ENCODE data around the gene IL17RD. TPM values are rescaled to one million over a fixed set of nuclear protein-coding genes. Genes with fewer than 3 reads are reported as not detected.
A peak's percentile ranks its signal among the peaks of the same experiment; 100 is the strongest.

IL17RD gene
- total and polyA plus RNA-seq, 5 donors, result 0.59 to 2.8 (median 2.1) TPM

DNA sequence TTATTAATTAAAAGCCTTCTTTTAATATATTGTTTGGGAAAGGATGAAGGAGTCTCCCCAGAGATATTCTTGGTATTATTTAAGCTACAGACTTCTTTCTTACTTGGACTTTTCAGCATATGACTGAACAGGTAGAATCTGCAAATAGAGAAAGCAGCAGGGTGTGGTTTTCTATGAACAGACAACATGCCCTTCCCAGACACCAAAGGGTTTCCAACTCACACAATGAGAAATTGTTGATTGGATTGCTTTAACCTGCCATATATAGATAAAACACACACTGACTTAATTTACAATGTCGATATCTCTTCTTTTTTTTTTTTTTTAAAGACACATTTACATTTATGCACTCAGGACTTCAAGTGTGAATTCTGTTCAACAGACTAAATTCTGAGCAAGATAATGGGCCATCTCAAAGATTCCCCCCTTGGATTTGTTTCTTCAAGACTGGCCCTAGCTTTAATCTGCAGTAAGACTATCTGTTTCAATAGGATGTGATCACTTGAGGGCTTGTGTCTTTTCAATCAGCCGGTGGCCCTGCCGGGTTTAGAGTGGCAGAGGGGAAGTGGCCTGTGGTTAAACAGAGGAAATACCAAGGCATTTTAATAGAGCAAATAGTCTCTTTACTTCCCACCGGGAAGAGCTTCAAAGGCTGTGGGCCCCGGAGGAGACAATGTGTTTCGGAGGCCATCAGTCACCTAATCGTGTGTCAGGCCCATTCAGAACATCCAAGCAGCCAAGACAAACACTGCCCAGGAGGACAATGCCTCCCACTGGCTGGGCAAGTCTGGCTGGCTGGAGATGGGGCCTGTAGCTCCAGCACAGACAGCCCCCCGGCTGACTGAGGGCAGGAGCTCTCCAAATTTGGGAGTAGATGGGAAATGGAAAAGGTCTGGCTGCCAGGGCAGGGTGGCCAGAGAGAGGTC lies 6.1 kb downstream of the IL17RD start:
- H3K27ac ChIP-seq (ENCODE audit: low read length), result no peak overlapping the region
- H3K27me3 ChIP-seq (ENCODE audit: control insufficient read depth, insufficient read depth), result no peaks in the 10 kb centered on the region
- intact Hi-C loops (cut with DNase I), result no loop called here
- H3K4me1 ChIP-seq (ENCODE audit: control insufficient read depth, insufficient read depth, low read length), result peaks cover 6% of the 10 kb centered on the region
- ATAC-seq, result peak in 1 of 2 donors; percentile 30
- no peaks in the 10 kb centered on the region for H3K9me3 ChIP-seq (ENCODE audit: control insufficient read depth, low read length)
- no peak for DNase-seq
- WGBS, result 52% methylated on average over 8 of the region's 8 CpGs
- no peak overlapping the region for H3K4me3 ChIP-seq (ENCODE audit: low read length)

DNA sequence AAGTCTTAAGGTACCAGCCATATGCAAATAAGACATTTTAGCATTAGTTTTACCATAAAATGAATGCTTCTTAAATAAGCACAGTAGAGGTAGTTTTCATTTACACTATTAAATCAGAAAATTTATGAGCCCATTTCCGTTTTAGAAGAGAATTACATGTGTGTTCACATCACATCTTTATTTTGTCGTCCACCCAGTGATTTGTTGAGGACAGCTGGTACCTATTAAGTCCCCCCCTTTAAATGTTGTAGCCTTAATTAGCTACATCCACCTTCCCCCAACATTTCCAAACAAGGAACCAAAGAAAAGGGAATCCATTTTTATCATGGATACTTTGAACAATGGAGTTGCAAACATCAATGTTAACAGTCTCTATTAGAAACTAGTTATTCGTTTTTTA lies 6.8 kb downstream of the IL17RD start:
- 82% methylated on average over 3 of the region's 3 CpGs for WGBS
- no peaks in the 10 kb centered on the region for H3K9me3 ChIP-seq (ENCODE audit: control insufficient read depth, low read length)
- DNase-seq (no peak), ATAC-seq (no peak)
- no peaks in the 10 kb centered on the region for H3K27me3 ChIP-seq (ENCODE audit: control insufficient read depth, insufficient read depth)
- H3K27ac ChIP-seq (ENCODE audit: low read length), result no peak overlapping the region
- intact Hi-C loops (cut with DNase I), result no loop called here
- H3K4me3 ChIP-seq (ENCODE audit: low read length), result no peak overlapping the region
- peaks cover 5% of the 10 kb centered on the region for H3K4me1 ChIP-seq (ENCODE audit: control insufficient read depth, insufficient read depth, low read length)

- Histone ChIP-seq H3K27me3 (ENCODE audit: control insufficient read depth, insufficient read depth) (no peaks in the 10 kb centered on the region), H3K4me1 (ENCODE audit: control insufficient read depth, insufficient read depth, low read length) (peaks cover 5% of the 10 kb centered on the region), H3K27ac (ENCODE audit: low read length) (no peak overlapping the region), H3K4me3 (ENCODE audit: low read length) (no peak overlapping the region), H3K9me3 (ENCODE audit: control insufficient read depth, low read length) (no peaks in the 10 kb centered on the region)
- 60% methylated on average over 10 of the region's 10 CpGs for WGBS
- intact Hi-C loops (cut with DNase I), result no loop called here
- DNase-seq, result no peak
- ATAC-seq, result no peak
These were observed 7.6 kb downstream of the IL17RD start for GRCh38 chr3:57157545-57157944.

DNA sequence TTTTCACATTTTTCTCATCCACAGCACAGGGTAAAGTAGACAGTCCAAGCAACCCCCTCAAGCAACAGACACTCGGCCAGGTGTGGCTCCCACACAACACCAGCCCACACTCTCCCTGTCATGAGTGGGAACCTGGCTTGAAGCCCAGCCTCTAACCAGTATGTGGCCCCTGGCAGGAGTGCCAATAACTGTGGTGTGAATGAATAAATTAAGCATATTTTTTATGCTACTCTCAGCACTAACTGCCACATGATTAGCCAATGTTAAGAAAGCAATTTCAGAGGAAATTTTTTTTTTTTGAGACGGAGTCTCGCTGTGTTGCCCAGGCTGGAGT lies 9.9 kb downstream of the IL17RD start:
- DNase-seq, result no peak
- intact Hi-C loops (cut with DNase I), result no loop called here

GRCh38 chr3:57154470-57155309 lies 10.5 kb downstream of the IL17RD start:
- Histone ChIP-seq H3K27ac (ENCODE audit: low read length) (no peak overlapping the region), H3K27me3 (ENCODE audit: control insufficient read depth, insufficient read depth) (no peaks in the 10 kb centered on the region), H3K9me3 (ENCODE audit: control insufficient read depth, low read length) (no peaks in the 10 kb centered on the region), H3K4me1 (ENCODE audit: control insufficient read depth, insufficient read depth, low read length) (peaks cover 5% of the 10 kb centered on the region), H3K4me3 (ENCODE audit: low read length) (no peak overlapping the region)
- WGBS, result 62% methylated on average over 15 of the region's 15 CpGs
- ATAC-seq (no peak), DNase-seq (no peak)
- intact Hi-C loops (cut with DNase I), result no loop called here

More for the DNA sequence above, 9.9 kb downstream of the IL17RD start:
- no peaks in the 10 kb centered on the region for H3K9me3 ChIP-seq (ENCODE audit: control insufficient read depth, low read length)
- H3K27ac ChIP-seq (ENCODE audit: low read length), result no peak overlapping the region
- peaks cover 5% of the 10 kb centered on the region for H3K4me1 ChIP-seq (ENCODE audit: control insufficient read depth, insufficient read depth, low read length)
- H3K4me3 ChIP-seq (ENCODE audit: low read length), result no peak overlapping the region
- no peak for ATAC-seq
- WGBS, result 91% methylated on average over 3 of the region's 3 CpGs
- H3K27me3 ChIP-seq (ENCODE audit: control insufficient read depth, insufficient read depth), result no peaks in the 10 kb centered on the region

- DNase-seq, result peak; percentile 46 to 75 (median 63)
- no peak overlapping the region for H3K27ac ChIP-seq (ENCODE audit: low read length)
These were observed 12.7 kb downstream of the IL17RD start for GRCh38 chr3:57152151-57153143.

DNA sequence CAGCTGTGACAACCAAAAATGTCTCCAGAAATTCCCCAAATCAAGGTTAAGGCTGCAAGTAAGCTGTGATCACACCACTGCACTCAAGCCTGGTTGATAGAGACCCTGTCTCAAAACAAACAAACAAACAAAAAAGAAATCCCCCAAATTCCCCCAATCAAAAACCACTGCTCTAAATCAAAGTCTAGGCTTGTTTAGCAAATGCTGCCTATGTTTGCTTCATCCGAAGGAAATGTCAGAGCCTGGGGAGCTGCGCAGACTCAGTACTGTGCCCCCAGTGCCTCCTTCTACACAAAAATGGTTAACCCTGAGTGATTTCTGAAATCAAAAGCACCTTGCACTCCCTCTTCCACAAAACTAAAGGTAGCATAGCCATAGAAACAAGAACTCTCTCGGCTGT lies 13.4 kb downstream of the IL17RD start:
- Histone ChIP-seq H3K27ac (ENCODE audit: low read length) (no peak overlapping the region), H3K4me1 (ENCODE audit: control insufficient read depth, insufficient read depth, low read length) (no peaks in the 10 kb centered on the region), H3K9me3 (ENCODE audit: control insufficient read depth, low read length) (no peaks in the 10 kb centered on the region), H3K4me3 (ENCODE audit: low read length) (no peak overlapping the region), H3K27me3 (ENCODE audit: control insufficient read depth, insufficient read depth) (no peaks in the 10 kb centered on the region)
- DNase-seq, result no peak
- ATAC-seq, result no peak
- WGBS, result 60% methylated on average over 3 of the region's 3 CpGs
- intact Hi-C loops (cut with DNase I), result no loop called here

More at GRCh38 chr3:57152151-57153143, 12.7 kb downstream of the IL17RD start:
- intact Hi-C loops (cut with DNase I), result no loop called here
- Histone ChIP-seq H3K4me3 (ENCODE audit: low read length) (no peak overlapping the region), H3K27me3 (ENCODE audit: control insufficient read depth, insufficient read depth) (no peaks in the 10 kb centered on the region), H3K4me1 (ENCODE audit: control insufficient read depth, insufficient read depth, low read length) (no peaks in the 10 kb centered on the region), H3K9me3 (ENCODE audit: control insufficient read depth, low read length) (no peaks in the 10 kb centered on the region)
- peak; percentile 71 to 75 for ATAC-seq
- WGBS, result 74% methylated on average over 19 of the region's 19 CpGs

DNA sequence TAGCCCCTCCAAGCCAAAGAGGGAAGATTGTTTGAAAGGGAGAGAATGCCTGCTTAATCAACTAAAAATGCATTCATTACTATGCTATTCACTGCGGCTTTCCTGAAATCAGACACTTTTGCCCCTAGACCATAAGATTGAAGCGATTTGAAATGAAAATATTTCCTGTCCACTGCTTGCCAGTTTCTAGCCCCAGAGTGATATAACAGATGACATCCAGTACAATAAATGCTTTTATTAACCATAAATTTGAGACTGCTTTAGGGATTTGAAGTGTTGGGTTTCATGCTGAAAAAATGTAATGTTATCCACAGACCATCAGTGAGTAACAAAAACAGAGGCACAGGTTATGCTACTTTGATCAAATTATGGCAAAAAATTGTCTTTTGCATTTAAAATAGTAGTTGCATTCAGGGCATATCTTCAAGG lies 14.1 kb downstream of the IL17RD start:
- ATAC-seq, result no peak
- 39% methylated on average over 2 of the region's 2 CpGs for WGBS
- no peaks in the 10 kb centered on the region for H3K9me3 ChIP-seq (ENCODE audit: control insufficient read depth, low read length)
- DNase-seq, result no peak
- no peak overlapping the region for H3K27ac ChIP-seq (ENCODE audit: low read length)
- no peaks in the 10 kb centered on the region for H3K4me1 ChIP-seq (ENCODE audit: control insufficient read depth, insufficient read depth, low read length)
- intact Hi-C loops (cut with DNase I), result no loop called here
- no peaks in the 10 kb centered on the region for H3K27me3 ChIP-seq (ENCODE audit: control insufficient read depth, insufficient read depth)
- H3K4me3 ChIP-seq (ENCODE audit: low read length), result no peak overlapping the region

- no peak overlapping the region for H3K4me3 ChIP-seq (ENCODE audit: low read length)
- no peaks in the 10 kb centered on the region for H3K4me1 ChIP-seq (ENCODE audit: control insufficient read depth, insufficient read depth, low read length)
- ATAC-seq (no peak), DNase-seq (no peak)
- WGBS, result 67% methylated on average over 7 of the region's 7 CpGs
- no peaks in the 10 kb centered on the region for H3K9me3 ChIP-seq (ENCODE audit: control insufficient read depth, low read length)
- intact Hi-C loops (cut with DNase I), result no loop called here
- H3K27me3 ChIP-seq (ENCODE audit: control insufficient read depth, insufficient read depth), result no peaks in the 10 kb centered on the region
- no peak overlapping the region for H3K27ac ChIP-seq (ENCODE audit: low read length)
These were observed 15.0 kb downstream of the IL17RD start for GRCh38 chr3:57150113-57150581.

GRCh38 chr3:57147071-57147470 lies 18.1 kb downstream of the IL17RD start:
- no peak for DNase-seq
- no peak for ATAC-seq
- no peaks in the 10 kb centered on the region for H3K4me1 ChIP-seq (ENCODE audit: control insufficient read depth, insufficient read depth, low read length)
- no peak overlapping the region for H3K4me3 ChIP-seq (ENCODE audit: low read length)
- H3K27me3 ChIP-seq (ENCODE audit: control insufficient read depth, insufficient read depth), result no peaks in the 10 kb centered on the region
- intact Hi-C loops (cut with DNase I), result no loop called here
- H3K27ac ChIP-seq (ENCODE audit: low read length), result no peak overlapping the region
- H3K9me3 ChIP-seq (ENCODE audit: control insufficient read depth, low read length), result no peaks in the 10 kb centered on the region
- 96% methylated on average over 2 of the region's 2 CpGs for WGBS

Data from right cardiac atrium (tissue), 5 donors.